Esophagus squamous epithelium (tissue), 5 donors: ENCODE data around the gene ASTL. TPM values are rescaled to one million over a fixed set of nuclear protein-coding genes. Genes with fewer than 3 reads are reported as not detected.

Source experiments
- DNase-seq: peaks from one replicate; lab custom pipeline; 2025; lab: John Stamatoyannopoulos, UW
- H3K27ac ChIP-seq, 4 donors: fragments of 200-600 bp; sonication (generic); one replicate each; pipeline ENCODE4 v1.5.1; 2016 to 2019; ENCODE audit warnings: mild to moderate bottlenecking in 1 of 4
- H3K27me3 ChIP-seq, 4 donors: fragments of 200-600 bp; sonication (generic); 1 replicate in 3 of 4; 2 replicates in 1 of 4; pipeline versions ENCODE4 v1.5.1 to v1.6.0; 2017 to 2021; ENCODE audit warnings: antibody characterized with exemption in 1 of 4
- H3K36me3 ChIP-seq, 3 donors: fragments of 200-600 bp; sonication (generic); one replicate each; pipeline ENCODE4 v1.5.1; 2016 to 2019
- H3K4me1 ChIP-seq, 3 donors: fragments of 200-600 bp; sonication (generic); one replicate each; pipeline ENCODE4 v1.5.1; 2017 to 2019
- H3K4me3 ChIP-seq, 4 donors: fragments of 200-600 bp; sonication (generic); 1 replicate in 3 of 4; 2 replicates in 1 of 4; pipeline ENCODE4 v1.5.1; 2016 to 2019; ENCODE audit warnings: mild to moderate bottlenecking in 2 of 4, moderate library complexity in 1 of 4
- H3K9me3 ChIP-seq, 3 donors: fragments of 200-600 bp; sonication (generic); one replicate each; pipeline ENCODE4 v1.5.1; 2016 to 2019
- CTCF ChIP-seq, 6 experiments: fragments of 450-650 bp in 4 of 6; fragments of 200-600 bp in 2 of 6; sonication (generic) in 2 of 6; IDR thresholded peaks; one replicate each; pipeline ENCODE4 v1.5.1; 2016 to 2019; ENCODE audit warnings: antibody characterized with exemption in 6 of 6, mild to moderate bottlenecking in 4 of 6, moderate library complexity in 4 of 6
- POLR2A ChIP-seq, 4 donors: fragments of 450-650 bp; IDR thresholded peaks; one replicate each; pipeline ENCODE4 v1.6.1; 2017; ENCODE audit warnings: antibody characterized with exemption in 4 of 4, mild to moderate bottlenecking in 4 of 4, moderate library complexity in 3 of 4
- WGBS, 2 donors: methylation state at CpG; one replicate each; pipeline ENCODE4 v1.1.5; 2018; 5-methylcytosine and 5-hydroxymethylcytosine counted together
- intact Hi-C: fragments of 100-400 bp; cut with DNase I; formaldehyde crosslinking; loops from one replicate; pipeline ENCODE4 v1.15.0; 2022
- total RNA-seq, 4 donors: library from RNA; depleted of rRNA; stranded (reverse); fragments of >200 nt; gene quantifications; one replicate each; pipeline ENCODE4 v1.1.0, GENCODE V29; 2016
- donor health status: DM: yes; HTN: yes; CAD: no.

Gene ASTL
- total RNA-seq, 4 donors from 2014 or later: 0.30 to 0.53 TPM; not detected in 2

- peaks cover 0 to 90% (median 3%) of the 10 kb centered on the region in 4 donors for H3K27me3 ChIP-seq
- H3K9me3 ChIP-seq: no peaks in the 10 kb centered on the region
- no peak for DNase-seq
- H3K4me3 ChIP-seq: no peak overlapping the region
- H3K4me1 ChIP-seq: peaks cover 7 to 27% (median 16%) of the 10 kb centered on the region in 3 donors
- no peaks in the 10 kb centered on the region for H3K36me3 ChIP-seq
- TF ChIP-seq POLR2A (IDR thresholded peaks at IDR 0.05) (no peak), CTCF (IDR thresholded peaks at IDR 0.05) (no peak)
- no peak overlapping the region for H3K27ac ChIP-seq
- intact Hi-C loops: no loop called here
- WGBS, 2 donors: 98 to 100% methylated on average over 3 to 5 of the region's 5 CpGs
These were observed 18.9 kb downstream of the ASTL start for GRCh38 chr2:96119389-96119751.

GRCh38 chr2:96118698-96119388 is 19.5 kb downstream of the ASTL start:
- no peaks in the 10 kb centered on the region for H3K9me3 ChIP-seq
- intact Hi-C loops: no loop called here
- H3K4me1 ChIP-seq: peaks cover 7 to 27% (median 16%) of the 10 kb centered on the region in 3 donors
- H3K27me3 ChIP-seq: peaks cover 0 to 89% (median 3%) of the 10 kb centered on the region in 4 donors
- no peaks in the 10 kb centered on the region for H3K36me3 ChIP-seq
- DNase-seq: no peak
- TF ChIP-seq CTCF (IDR thresholded peaks at IDR 0.05) (no peak), POLR2A (IDR thresholded peaks at IDR 0.05) (no peak)
- no peak overlapping the region for H3K27ac ChIP-seq
- 48 to 82% methylated on average over 3 to 6 of the region's 13 CpGs for WGBS, 2 donors
- no peak overlapping the region for H3K4me3 ChIP-seq

- Histone ChIP-seq H3K27ac (no peak overlapping the region), H3K9me3 (no peaks in the 10 kb centered on the region), H3K27me3 (peaks cover 0 to 84% (median 3%) of the 10 kb centered on the region in 4 donors), H3K36me3 (no peaks in the 10 kb centered on the region), H3K4me1 (peaks cover 7 to 27% (median 16%) of the 10 kb centered on the region in 3 donors), H3K4me3 (no peak overlapping the region)
- TF ChIP-seq CTCF (IDR thresholded peaks at IDR 0.05) (no peak), POLR2A (IDR thresholded peaks at IDR 0.05) (no peak)
- no peak for DNase-seq
- intact Hi-C loops: no loop called here
- WGBS, 2 donors: 23 to 45% methylated on average over 4 to 5 of the region's 17 CpGs
These were observed 20.4 kb downstream of the ASTL start for GRCh38 chr2:96117701-96118588.

- Histone ChIP-seq H3K4me1 (peaks cover 7 to 27% (median 16%) of the 10 kb centered on the region in 3 donors), H3K27me3 (peaks cover 0 to 75% (median 3%) of the 10 kb centered on the region in 4 donors), H3K27ac (peak overlapping the region; percentile 14 to 79 (median 53)), H3K4me3 (peak overlapping the region; percentile 56 to 90 (median 72)), H3K9me3 (no peaks in the 10 kb centered on the region), H3K36me3 (no peaks in the 10 kb centered on the region)
- DNase-seq: no peak
- intact Hi-C loops: no loop called here
- TF ChIP-seq CTCF (IDR thresholded peaks at IDR 0.05) (peak; percentile 49 to 95 (median 90)), POLR2A (IDR thresholded peaks at IDR 0.05) (no peak)
- WGBS, 2 donors: 0 to 7% methylated on average over 7 to 11 of the region's 62 CpGs
These were observed 21.3 kb downstream of the ASTL start for GRCh38 chr2:96116879-96117533.
